EH (cell line): ENCODE results near the gene ESYT3.
"Not testable (repeated sequence)": the region's sequence is repeated elsewhere in the genome, so short reads cannot be mapped to it uniquely, and the experiment has no call there.

Source experiments
- DNase-seq: peaks from one replicate; pipeline ENCODE4 v3.0.0-alpha.2; 2015; ENCODE audit warnings: low read depth

Gene ESYT3

DNA sequence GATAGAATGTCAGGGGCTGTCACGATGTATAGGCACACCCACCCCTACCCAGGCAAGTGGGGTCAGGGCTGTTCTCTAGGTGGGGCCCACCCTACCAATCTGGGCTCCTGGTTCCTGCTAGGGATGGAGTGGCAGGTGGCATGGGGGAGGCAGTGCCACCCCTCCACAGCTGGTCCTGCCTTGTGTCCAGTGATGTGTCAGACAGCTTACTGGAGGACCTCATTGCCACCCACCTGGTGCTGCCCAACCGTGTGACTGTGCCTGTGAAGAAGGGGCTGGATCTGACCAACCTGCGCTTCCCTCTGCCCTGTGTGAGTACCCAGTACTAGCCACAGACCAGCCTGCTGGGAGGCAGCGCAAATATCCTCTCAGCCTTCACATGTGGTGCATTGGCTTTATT lies 27.5 kb downstream of the ESYT3 start:
- DNase-seq = no peak

DNA sequence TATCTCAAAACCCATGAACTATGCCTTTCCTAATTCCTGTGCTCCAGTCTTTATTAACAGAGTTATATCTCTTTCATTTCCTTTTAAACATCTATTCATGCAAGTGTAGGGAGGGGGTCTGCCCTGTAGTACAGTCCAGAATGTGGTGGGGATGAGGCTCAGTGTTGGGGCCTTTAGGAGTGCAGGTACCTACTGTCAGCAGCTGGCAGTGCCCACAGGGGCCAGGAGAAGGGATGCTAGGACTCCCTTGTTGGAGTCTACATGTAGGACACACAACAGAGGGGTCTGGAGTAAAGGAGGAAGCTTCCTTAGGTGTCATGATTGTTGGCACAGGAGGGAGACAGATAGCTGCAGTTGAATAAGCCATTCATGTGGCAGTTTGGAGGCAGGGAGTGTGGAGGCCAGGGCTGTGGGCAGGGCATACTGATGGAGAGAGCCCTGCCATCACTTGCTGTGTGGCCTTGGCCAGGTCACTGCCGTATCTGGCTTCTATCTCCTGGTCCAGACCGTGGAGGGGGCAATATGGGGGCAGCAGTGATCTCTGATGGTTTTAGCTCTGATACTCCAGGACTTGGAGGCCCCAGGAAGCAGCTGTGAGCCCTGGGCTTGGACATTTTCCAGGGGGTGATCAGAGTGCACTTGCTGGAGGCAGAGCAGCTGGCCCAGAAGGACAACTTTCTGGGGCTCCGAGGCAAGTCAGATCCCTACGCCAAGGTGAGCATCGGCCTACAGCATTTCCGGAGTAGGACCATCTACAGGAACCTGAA lies 29.5 kb downstream of the ESYT3 start:
- DNase-seq = no peak

DNA sequence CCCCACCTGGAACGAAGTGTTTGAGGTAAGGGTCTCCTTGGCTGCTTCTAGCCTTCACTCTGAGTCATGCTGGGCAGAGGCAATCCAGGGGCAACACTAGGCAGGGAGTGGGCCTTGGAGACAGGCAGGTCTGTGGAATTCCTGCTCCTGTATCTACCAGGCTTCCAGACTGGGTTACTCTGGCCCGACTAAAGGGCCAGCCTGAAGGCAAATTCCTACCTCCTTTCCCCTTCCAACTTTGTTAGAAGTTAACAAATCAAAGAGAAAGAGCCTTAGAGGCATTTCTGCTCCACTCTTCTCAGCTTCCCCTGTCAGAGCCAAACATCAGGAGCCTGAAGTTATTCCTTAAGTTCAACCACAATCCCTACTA lies 30.1 kb downstream of the ESYT3 start:
- no peak for DNase-seq

DNA sequence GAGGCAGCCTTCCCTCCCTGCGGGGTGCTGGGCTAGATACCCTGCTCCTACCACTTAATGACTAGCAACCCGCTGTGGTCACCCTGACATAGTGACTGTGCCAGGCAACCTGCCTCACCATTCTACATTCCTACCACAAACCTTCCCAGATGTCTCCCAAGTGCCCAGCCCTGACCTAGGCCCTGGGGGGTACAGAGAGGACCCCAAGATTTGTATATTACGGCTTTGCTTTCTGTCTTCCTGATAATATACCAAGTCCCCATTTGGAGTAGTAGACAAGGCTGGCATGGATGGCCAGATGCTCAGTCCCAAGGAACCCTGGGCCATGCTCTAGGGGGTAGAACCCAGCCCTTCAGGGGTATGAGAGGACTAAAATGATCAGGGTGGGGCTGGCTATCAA lies 31.0 kb downstream of the ESYT3 start:
- no peak for DNase-seq

DNA sequence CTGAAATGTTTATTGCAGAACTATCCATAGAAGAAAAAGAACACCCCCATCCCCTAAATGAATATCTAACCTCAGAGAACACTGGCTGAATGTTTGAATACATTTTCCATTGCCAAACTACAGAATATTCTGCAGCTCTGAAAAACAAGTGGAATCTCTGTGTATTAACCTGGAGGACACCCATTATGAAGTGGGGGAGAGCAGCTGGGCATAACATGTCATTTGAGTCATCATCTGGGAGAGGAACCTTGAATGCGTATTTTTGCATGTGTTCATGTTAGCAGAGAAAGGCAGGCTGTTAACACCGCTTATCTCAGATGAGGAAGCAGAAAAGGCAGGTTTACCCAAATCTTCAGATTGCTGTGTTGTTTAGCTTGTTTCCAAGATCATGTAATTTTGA lies 31.5 kb downstream of the ESYT3 start:
- DNase-seq = no peak

DNA sequence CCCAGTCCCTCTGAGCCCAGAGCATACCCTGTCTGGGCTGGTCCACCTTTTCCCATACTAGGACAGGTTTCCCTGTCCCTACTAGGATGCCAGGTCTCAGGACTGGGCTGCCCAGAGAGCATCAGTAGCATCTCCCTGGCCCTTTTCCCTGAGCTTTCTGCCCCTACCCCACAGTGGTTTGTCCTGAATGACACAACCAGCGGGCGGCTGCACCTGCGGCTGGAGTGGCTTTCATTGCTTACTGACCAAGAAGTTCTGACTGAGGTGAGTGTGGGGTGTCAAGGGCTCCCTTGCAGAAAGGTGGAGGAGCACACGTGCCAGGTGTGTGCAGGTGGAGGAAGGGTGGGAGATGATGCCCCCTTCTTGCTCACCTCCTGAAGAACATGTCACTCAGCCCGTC lies 33.5 kb downstream of the ESYT3 start:
- no peak for DNase-seq

DNA sequence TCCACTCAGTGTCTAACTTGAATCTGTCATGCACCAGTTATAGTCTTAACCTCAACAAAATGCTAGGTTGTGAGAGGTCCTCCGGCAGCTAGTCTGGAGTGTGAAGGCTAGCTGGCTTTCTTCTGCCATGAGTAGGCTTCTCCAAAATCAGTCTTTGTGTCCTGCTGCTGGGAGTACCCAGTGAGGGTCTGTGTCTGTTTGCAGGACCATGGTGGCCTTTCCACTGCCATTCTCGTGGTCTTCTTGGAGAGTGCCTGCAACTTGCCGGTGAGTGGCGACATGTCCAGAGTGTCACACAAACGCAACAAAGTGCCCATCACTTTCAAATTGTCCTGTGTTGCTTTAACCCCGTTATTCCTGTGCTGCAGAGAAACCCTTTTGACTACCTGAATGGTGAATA lies 34.0 kb downstream of the ESYT3 start:
- DNase-seq = no peak

DNA sequence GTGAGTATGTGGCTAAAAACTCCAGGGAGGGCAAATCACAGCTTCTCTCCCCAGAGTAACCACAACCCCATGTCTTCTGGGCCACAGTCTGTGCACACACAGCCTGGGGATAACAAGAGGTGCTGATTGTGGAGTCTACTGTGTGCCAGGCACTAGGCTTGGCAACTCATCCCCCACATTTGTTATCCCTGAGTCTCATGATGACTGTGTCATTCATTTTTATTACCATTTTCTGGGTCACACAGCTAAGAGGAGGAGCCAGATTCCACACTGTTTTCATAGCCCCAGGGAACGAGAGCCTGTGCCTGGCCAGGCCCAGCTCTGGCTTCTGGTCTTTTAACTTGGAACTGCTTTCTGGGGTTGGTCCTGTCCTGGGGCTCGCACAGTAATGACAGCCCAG lies 34.5 kb downstream of the ESYT3 start:
- peak; percentile 88 for DNase-seq

DNA sequence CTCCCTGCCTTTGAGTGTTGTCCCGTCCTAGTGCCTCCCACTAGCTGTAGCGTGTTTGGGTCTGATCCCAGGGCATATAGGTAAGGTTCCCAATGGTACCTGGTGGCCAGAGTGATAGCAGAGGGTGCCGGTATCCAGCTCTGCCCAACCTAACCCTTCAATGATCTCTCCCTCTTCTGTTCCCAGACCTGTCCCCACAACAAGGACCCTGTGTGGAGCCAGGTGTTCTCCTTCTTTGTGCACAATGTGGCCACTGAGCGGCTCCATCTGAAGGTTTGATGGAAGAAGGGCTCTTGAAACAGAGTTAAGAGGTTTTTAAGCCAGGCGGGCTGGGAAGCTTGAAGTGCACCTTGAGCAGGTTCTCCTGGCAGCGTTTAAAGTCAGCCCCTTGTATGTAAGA lies 35.5 kb downstream of the ESYT3 start:
- no peak for DNase-seq

DNA sequence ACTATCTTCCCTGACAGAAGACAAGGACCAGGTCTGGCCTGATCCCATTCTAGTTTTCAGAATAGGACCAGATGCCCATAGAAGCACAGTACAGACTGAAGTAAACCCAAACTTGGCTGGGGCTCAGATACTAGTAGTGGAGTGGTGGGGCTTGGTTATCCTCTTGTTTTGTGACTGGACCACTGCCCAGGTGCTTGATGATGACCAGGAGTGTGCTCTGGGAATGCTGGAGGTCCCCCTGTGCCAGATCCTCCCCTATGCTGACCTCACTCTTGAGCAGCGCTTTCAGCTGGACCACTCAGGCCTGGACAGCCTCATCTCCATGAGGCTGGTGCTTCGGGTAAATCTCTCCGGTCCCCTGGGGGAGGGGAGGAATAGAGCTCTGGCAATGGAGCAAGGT lies 36.3 kb downstream of the ESYT3 start:
- no peak for DNase-seq

DNA sequence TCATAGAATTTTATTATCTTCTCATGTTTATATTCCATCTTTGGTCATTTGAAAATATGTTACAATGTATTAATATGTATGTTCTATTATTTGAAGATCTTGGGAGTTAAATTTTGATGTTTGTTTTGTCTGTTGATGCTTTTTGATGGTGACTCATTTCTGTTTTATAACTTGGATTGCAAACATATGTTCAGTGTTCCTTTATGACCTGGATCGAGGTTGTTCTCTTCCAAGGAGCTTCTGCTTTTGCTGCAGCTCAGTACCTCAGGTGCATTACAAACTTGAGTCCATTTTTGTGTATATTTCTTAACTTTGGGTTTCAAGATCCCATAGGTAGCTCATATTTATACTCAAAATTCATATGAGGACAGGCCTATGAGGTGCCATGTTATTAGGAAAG lies 37.1 kb downstream of the ESYT3 start:
- no peak for DNase-seq

DNA sequence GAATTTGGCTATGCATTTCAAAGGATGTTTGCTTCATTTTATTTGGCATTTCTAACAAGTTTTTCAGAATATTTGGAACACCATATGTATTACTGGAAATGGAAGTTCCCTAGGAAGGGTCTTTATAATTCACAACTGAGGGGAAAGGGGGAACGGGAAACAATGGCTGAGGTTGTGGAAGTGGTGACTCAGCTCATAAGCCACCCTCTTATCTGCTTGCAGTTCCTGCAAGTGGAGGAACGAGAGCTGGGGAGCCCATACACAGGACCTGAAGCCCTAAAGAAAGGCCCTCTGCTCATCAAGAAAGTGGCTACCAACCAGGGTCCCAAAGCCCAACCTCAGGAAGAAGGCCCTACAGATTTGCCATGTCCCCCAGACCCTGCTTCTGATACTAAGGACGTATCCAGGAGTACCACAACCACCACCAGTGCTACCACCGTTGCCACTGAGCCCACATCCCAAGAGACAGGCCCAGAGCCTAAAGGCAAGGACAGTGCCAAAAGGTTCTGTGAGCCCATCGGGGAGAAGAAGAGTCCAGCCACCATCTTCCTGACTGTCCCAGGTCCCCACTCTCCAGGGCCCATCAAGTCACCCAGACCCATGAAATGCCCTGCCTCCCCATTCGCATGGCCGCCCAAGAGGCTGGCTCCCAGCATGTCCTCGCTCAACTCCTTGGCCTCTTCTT lies 37.9 kb downstream of the ESYT3 start:
- DNase-seq = no peak

DNA sequence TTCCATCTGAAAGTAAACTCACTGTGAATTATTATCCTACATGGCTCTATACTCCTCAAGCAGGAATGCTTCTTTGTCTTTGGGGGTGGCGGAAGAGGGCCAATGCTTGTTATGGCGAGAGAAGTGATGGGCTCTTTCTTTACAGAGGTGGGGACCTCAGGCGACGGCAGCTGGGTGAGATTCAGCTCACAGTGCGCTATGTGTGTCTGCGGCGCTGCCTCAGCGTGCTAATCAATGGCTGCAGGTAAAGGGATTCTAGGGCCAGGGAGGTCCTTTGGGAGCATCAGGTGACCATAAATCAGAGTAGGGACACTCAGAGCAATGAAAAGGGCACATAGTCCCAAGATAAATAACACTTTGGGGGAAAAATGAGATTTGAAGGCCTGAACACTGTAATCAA lies 39.0 kb downstream of the ESYT3 start:
- DNase-seq = no peak

DNA sequence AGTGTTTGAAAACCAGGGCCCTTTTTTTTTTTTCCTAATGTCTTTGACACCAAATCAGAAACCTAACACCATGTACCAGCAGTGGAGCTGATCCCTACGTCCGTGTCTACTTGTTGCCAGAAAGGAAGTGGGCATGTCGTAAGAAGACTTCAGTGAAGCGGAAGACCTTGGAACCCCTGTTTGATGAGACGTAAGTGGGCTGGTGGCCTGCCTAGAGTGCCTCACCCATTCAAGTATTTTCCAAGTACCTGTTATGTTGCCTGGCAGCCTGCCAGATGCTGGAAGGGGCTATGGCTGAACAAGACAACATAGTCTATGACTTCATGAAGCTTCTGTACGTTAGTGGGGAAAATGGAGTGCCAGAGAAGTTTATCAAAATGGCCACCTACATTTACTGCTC lies 39.7 kb downstream of the ESYT3 start:
- DNase-seq = no peak

DNA sequence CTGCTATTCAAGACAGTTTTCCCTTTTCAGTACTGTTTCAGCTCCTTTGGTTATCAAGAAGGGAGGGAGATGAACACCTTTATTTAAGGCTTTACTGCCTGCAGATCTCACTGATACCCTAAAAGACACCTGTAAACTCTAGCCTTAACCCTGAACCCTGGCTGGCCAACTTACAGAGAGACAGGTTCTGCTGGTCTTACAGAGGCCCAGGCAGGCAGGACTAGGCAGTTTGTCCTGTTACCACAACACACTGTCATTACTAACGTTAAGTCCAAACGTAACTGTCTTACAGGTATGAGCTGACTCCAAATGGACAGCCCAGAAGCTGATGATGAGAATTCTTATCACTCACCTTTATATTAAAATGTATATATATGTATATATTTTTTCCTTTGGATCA lies 42.1 kb downstream of the ESYT3 start:
- no peak for DNase-seq

DNA sequence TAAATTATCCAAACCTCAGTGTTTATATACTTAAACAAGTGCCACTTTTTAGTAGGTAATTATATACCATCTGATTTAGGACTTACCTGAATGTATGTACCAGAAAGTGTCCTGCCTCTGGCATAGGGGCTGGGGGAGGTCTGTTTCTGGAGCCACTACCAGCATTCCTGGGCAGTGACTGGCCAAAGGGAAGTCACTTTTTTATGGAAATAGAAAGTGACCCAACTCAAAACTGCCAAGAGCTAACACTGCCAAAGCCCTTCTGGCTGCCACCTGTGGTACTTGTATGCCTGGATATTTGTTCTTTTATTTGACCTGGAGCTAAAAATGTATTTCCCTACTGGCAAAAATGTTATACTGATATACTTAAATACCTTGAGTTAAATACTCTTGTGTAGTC lies 42.7 kb downstream of the ESYT3 start:
- no peak for DNase-seq

DNA sequence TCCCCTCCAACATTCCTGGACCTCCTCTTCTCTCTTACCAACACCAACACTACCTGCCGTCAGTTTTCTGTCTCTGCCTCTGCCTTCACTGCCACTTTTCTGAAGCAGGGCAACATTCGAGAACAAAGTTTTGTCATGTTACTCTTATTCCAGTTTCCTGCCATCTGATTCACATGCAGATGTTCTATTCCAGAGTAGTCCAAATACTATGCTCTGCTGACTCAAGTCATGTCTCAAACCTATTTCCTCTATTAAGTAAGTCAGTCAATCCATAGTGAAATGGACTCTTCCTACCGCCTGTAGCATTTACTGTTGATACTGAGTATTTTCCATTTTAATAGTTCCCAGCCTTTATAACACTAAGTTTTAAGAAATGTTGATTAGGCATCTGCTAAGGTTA lies 43.4 kb downstream of the ESYT3 start:
- no peak for DNase-seq

DNA sequence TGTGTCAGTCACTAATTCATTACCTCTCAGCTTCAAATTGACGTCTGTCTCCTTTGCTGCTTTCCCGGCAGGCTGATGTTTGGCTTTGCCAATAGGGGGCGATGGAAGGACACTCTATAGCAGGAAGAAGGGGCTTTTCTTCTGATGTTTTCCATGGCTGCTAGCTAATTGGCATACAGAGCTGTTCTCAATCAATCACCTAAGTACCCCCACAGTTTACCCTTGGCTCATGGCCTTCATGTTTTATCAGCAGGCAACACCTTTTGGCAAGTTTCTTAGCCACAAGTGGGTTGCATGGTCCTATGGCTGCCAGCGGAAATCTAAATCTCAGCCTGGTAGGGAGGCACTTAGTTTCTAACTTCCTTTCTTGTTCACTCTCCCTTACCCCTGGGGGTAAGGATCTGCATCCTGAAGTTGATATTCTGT lies 45.0 kb downstream of the ESYT3 start:
- peak; percentile 54 for DNase-seq

DNA sequence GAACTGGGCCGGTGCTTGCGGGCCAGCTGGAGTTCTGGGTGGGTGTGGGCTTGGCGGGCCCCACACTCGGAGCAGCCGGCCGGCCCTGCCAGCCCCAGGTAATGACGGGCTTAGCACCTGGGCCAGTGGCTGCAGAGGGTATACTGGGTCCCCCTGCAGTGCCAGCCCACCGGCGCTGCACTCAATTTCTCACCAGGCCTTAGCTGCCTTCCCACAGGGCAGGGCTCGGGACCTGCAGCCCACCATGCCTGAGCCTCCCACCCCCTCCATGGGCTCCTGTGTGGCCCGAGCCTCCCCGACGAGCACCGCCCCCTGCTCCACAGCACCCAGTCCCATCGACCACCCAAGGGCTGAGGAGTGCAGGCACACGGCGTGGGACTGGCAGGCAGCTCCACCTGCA lies 50.3 kb downstream of the ESYT3 start:
- not testable (repeated sequence) for DNase-seq

DNA sequence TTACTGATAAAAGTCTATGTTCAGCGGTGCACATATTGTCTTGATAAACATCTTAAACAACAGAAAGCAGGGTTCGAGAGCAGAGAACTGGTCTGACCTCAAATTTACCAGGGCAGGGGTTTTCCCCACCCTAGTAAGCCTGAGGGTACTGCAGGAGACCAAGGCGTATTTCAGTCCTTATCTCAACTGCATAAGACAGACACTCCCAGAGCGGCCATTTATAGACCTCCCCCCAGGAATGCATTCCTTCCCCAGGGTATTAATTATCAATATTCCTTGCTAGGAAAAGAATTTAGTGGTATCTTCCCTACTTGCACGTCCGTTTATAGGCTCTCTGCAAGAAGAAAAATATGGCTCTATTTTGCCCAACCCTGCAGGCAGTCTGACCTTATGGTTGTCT lies 52.2 kb downstream of the ESYT3 start:
- DNase-seq = not testable (repeated sequence)

DNA sequence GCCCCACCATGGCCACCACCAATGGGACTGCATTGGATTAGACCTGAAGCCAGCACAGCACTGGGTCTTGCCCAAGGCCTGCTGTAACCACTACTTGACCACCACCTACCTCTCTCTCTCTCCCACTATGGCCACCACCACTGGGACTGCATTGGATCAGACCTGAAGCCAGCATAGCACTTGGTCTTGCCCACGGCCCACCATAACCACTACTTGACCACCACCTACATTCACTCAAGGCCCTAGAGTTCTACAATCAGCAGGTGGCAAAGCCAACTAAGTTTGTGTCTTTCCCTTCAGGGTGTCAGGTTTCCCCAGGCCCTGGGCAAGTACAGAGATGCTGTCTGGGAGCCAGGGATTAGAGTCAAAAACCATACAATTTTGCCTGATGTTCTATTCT lies 57.6 kb downstream of the ESYT3 start:
- no peak for DNase-seq

DNA sequence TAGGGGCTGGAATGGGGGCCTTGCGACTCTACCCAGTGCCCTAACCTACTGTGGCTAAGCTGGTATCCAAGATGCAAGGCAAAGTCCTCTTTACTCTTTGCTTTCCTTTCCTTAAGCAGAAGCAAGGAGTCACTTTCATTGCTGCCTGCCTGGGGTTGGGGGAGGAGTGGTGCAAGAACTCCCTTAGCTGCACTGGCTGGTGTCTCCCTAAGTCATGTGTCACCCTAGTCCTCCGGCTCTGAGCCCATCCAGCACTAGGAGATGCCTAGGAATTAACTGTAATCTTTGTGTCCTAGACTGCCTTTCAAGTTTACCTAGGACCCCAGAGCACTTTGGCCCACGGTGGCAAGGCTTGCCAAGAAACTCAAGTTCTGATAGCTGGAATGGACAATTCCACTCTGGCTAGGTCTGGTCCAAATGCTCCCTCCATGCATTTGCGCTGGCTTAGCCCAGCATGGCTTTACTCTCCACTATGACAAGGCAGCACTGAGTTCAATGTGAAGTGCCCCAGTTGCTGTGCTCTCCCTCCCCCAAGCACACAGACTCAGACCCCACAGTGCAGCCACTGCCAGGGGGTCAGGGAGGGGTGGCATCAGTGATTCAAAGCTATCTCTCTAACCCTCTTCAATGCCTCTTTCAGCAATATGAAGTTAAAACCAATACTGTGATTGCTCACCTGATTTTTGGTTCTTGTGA lies 58.7 kb downstream of the ESYT3 start:
- DNase-seq = no peak
